OCI-LY7 (cell line): ENCODE results near the gene ATF2.

Source experiments
- EZH2phosphoT487 ChIP-seq: fragments of 200-600 bp; sonication (generic); IDR thresholded peaks from 2 replicates; pipeline ENCODE4 v1.6.1; 2018; ENCODE audit warnings: low read depth, borderline replicate concordance, mild to moderate bottlenecking, mixed run types, antibody characterized with exemption, low read length, moderate library complexity, mixed read lengths
- TF ChIP-seq, protein P1 (sequence below): fragments of 200-600 bp; sonication (generic); conservative IDR thresholded peaks from 2 replicates; pipeline ENCODE4 v1.5.1; 2014; ENCODE audit warnings: mild to moderate bottlenecking, antibody characterized with exemption, low read length, moderate library complexity, mixed read lengths

DNA sequence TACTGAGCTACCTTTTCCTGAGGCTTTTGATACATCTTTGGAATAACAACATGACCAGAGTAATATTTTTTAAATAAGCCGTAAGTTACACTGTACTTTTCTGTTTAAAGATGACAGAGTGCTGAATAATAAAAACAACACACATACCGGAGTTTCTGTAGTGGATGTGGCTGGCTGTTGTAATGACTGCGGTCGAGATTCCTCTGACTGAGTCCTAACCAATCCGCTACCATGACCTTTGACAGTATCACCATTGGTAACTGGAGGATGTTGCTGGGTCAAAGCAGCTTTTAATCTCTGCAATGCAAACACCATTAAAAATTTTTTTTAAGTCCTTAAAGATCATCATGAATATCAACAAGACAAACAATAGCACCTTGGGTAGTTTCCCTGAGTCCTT, 70.7 kb downstream of the ATF2 start:
- TF ChIP-seq, protein P1, sequence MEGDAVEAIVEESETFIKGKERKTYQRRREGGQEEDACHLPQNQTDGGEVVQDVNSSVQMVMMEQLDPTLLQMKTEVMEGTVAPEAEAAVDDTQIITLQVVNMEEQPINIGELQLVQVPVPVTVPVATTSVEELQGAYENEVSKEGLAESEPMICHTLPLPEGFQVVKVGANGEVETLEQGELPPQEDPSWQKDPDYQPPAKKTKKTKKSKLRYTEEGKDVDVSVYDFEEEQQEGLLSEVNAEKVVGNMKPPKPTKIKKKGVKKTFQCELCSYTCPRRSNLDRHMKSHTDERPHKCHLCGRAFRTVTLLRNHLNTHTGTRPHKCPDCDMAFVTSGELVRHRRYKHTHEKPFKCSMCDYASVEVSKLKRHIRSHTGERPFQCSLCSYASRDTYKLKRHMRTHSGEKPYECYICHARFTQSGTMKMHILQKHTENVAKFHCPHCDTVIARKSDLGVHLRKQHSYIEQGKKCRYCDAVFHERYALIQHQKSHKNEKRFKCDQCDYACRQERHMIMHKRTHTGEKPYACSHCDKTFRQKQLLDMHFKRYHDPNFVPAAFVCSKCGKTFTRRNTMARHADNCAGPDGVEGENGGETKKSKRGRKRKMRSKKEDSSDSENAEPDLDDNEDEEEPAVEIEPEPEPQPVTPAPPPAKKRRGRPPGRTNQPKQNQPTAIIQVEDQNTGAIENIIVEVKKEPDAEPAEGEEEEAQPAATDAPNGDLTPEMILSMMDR, result no peak
- no peak for TF ChIP-seq EZH2phosphoT487
